HFFc6 (cell line): ENCODE data around the gene RNF13. TPM values are rescaled to one million over a fixed set of nuclear protein-coding genes. Genes with fewer than 3 reads are reported as not detected.

Experiments used
- DNase-seq: peaks from one replicate; pipeline ENCODE4 v3.0.0-alpha.2; 2018
- H3K27ac Mint-ChIP-seq: 2 replicates; pipeline ENCODE4 v1.8.0; 2020; ENCODE audit warnings: mild to moderate bottlenecking, mixed read lengths
- H3K27me3 Mint-ChIP-seq: 2 replicates; pipeline ENCODE4 v1.8.0; 2021; ENCODE audit warnings: mild to moderate bottlenecking, moderate library complexity, mixed read lengths; ENCODE audit not compliant: insufficient read depth
- H3K36me3 Mint-ChIP-seq: 2 replicates; pipeline ENCODE4 v1.8.0; 2021; ENCODE audit warnings: low read depth, mixed read lengths
- H3K4me1 Mint-ChIP-seq: 2 replicates; pipeline ENCODE4 v1.8.0; 2020; ENCODE audit warnings: low read depth, mixed read lengths
- H3K4me3 Mint-ChIP-seq: 2 replicates; pipeline ENCODE4 v1.8.0; 2020; ENCODE audit warnings: mild to moderate bottlenecking, moderate library complexity, mixed read lengths
- H3K9me3 Mint-ChIP-seq: 2 replicates; pipeline ENCODE4 v1.8.0; 2020; ENCODE audit warnings: mild to moderate bottlenecking, mixed read lengths
- CTCF ChIP-seq: fragments of 200-600 bp; sonication (generic); IDR thresholded peaks from 2 replicates; pipeline ENCODE4 v1.5.0; 2021; ENCODE audit warnings: antibody characterized with exemption, mild to moderate bottlenecking
- total RNA-seq, 6 experiments: library from RNA; stranded (reverse); fragmentation: NEBNext Ultra II Directional; extraction: Animal tissue kit (Norgen Biotek cat#: 25700); gene quantifications; 2 replicates in 1 of 6; 3 replicates in 5 of 6; pipeline ENCODE4 v1.2.3, GENCODE V29; 2021

RNF13 gene
- total RNA-seq, 6 experiments from 2014 or later, result 20.5 to 33.7 (median 25.7) TPM

- no peak overlapping the region for H3K4me3 Mint-ChIP-seq
- no peak for DNase-seq
- H3K27me3 Mint-ChIP-seq, result no peaks in the 10 kb centered on the region
- no peak overlapping the region for H3K27ac Mint-ChIP-seq
- TF ChIP-seq CTCF, result no peak
- peaks cover 5% of the 10 kb centered on the region for H3K4me1 Mint-ChIP-seq
- H3K36me3 Mint-ChIP-seq, result peaks cover 27% of the 10 kb centered on the region
- H3K9me3 Mint-ChIP-seq, result peaks cover 29% of the 10 kb centered on the region
Observed at GRCh38 chr3:149839896-149840295, 26.9 kb downstream of the RNF13 start.

GRCh38 chr3:149843502-149843901, 30.5 kb downstream of the RNF13 start:
- Mint-ChIP-seq H3K4me3 (no peak overlapping the region), H3K4me1 (peaks cover 13% of the 10 kb centered on the region), H3K9me3 (peaks cover 6% of the 10 kb centered on the region), H3K27me3 (no peaks in the 10 kb centered on the region), H3K36me3 (peaks cover 5% of the 10 kb centered on the region; the same call in 1 of the 2 replicates), H3K27ac (no peak overlapping the region)
- no peak for TF ChIP-seq CTCF
- no peak for DNase-seq

- Mint-ChIP-seq H3K27me3 (no peaks in the 10 kb centered on the region), H3K4me3 (no peak overlapping the region), H3K9me3 (peaks cover 5% of the 10 kb centered on the region; the same call in 1 of the 2 replicates), H3K36me3 (peaks cover 7% of the 10 kb centered on the region; the same call in 1 of the 2 replicates), H3K4me1 (peaks cover 13% of the 10 kb centered on the region), H3K27ac (no peak overlapping the region)
- no peak for DNase-seq
- no peak for TF ChIP-seq CTCF
Observed at GRCh38 chr3:149844091-149844490, 31.1 kb downstream of the RNF13 start.

GRCh38 chr3:149845570-149846244, 32.7 kb downstream of the RNF13 start:
- peaks cover 13% of the 10 kb centered on the region for H3K4me1 Mint-ChIP-seq
- no peak for TF ChIP-seq CTCF
- DNase-seq, result no peak
- H3K4me3 Mint-ChIP-seq, result no peak overlapping the region
- no peak overlapping the region for H3K27ac Mint-ChIP-seq
- no peaks in the 10 kb centered on the region for H3K27me3 Mint-ChIP-seq
- no peaks in the 10 kb centered on the region for H3K9me3 Mint-ChIP-seq
- H3K36me3 Mint-ChIP-seq, result peaks cover 11% of the 10 kb centered on the region; the same call in 1 of the 2 replicates

GRCh38 chr3:149848238-149848637, 35.2 kb downstream of the RNF13 start:
- Mint-ChIP-seq H3K4me3 (no peak overlapping the region), H3K9me3 (no peaks in the 10 kb centered on the region), H3K27me3 (no peaks in the 10 kb centered on the region), H3K36me3 (peaks cover 18% of the 10 kb centered on the region), H3K4me1 (peaks cover 13% of the 10 kb centered on the region), H3K27ac (no peak overlapping the region)
- no peak for TF ChIP-seq CTCF
- no peak for DNase-seq
